NCI-H69 (cell line): ENCODE results near the gene PSMC3.

Experiments used
- DNase-seq: peaks from one replicate; lab custom pipeline; 2025; lab: John Stamatoyannopoulos, UW

The PSMC3 gene

GRCh38 chr11:47394322-47395222 is 31.7 kb downstream of the PSMC3 start:
- no peak for DNase-seq

- DNase-seq: no peak
Measured at GRCh38 chr11:47394050-47394321, 32.3 kb downstream of the PSMC3 start.

GRCh38 chr11:47393163-47394049 is 32.8 kb downstream of the PSMC3 start:
- DNase-seq: no peak

- DNase-seq: no peak
Measured at GRCh38 chr11:47392546-47393162, 33.6 kb downstream of the PSMC3 start.

- no peak for DNase-seq
Measured at GRCh38 chr11:47391711-47392432, 34.4 kb downstream of the PSMC3 start.

GRCh38 chr11:47391077-47391583 is 35.1 kb downstream of the PSMC3 start:
- DNase-seq: no peak

- no peak for DNase-seq
Measured at GRCh38 chr11:47390422-47390760, 35.8 kb downstream of the PSMC3 start.

GRCh38 chr11:47389577-47390421 is 36.4 kb downstream of the PSMC3 start:
- DNase-seq: no peak

- DNase-seq: no peak
Measured at GRCh38 chr11:47388697-47389576, 37.3 kb downstream of the PSMC3 start.

GRCh38 chr11:47387944-47388696 is 38.1 kb downstream of the PSMC3 start:
- no peak for DNase-seq

GRCh38 chr11:47384498-47384897 is 41.7 kb downstream of the PSMC3 start:
- DNase-seq: no peak

- no peak for DNase-seq
Measured at GRCh38 chr11:47383071-47383470, 43.2 kb downstream of the PSMC3 start.

- DNase-seq: no peak
Measured at GRCh38 chr11:47380078-47380477, 46.2 kb downstream of the PSMC3 start.

- DNase-seq: no peak
Measured at GRCh38 chr11:47379317-47379716, 46.9 kb downstream of the PSMC3 start.

GRCh38 chr11:47378836-47379170 is 47.4 kb downstream of the PSMC3 start:
- DNase-seq: no peak

- no peak for DNase-seq
Measured at GRCh38 chr11:47378010-47378835, 48.0 kb downstream of the PSMC3 start, which contains the start of gene SPI1. TSS of gene SPI1 (minus strand) at chr11:47378547. CDS start at chr11:47378353, 194 bp downstream.

- no peak for DNase-seq
Measured at GRCh38 chr11:47377571-47378009, 48.6 kb downstream of the PSMC3 start.
